ENCODE results near the gene PSMD3.

DNA sequence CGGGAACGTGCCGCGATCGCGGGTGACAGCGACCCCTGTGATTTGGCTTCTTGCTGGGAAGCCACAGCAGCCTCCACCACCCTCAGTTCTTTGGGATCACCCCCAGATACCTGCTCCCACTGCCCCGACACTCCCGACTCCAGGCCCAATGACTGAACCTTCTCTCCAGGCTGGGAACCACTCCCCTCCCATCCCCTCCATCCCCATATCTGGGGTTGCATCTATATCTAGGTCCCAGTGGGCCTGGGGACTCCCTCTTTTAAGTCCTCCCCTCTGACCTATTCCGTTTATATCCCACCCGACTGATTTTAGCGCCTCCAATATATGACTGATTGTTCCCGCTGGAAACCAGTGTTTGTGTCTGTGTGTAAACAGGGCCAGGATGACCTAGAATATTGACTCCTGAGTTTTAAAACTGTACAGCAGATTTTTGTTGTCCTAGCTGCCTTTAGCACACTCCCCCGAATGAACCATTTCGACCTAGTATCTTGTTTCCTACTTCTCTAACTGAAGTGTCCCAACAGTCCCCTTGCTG, 667 bp downstream of the PSMD3 start:
- TF ChIP-seq CTCF (IDR thresholded peaks at IDR 0.05; ENCODE audit: poor library complexity): no peak
- TF ChIP-seq EZH2phosphoT487 (IDR thresholded peaks at IDR 0.05; ENCODE audit: low read depth, severe bottlenecking, unreplicated experiment): no peak
